Activated T-helper 2 cell treated with anti-CD3 and anti-CD28 coated beads, Interferon-gamma antibody, Interleukin-2, Interleukin-4, amounts not matched to agents 10 μg/mL and 5 μg/mL and 100 μg/mL, durations not matched to agents 14 hours and 24 hours and 36 hours (primary cell): ENCODE data around the gene LRTM2. TPM values are rescaled to one million over a fixed set of nuclear protein-coding genes. Genes with fewer than 3 reads are reported as not detected.

Experiments
- DNase-seq: peaks from one replicate; pipeline ENCODE4 v3.0.0; 2021; ENCODE audit warnings: low spot score
- H3K27ac Mint-ChIP-seq: one replicate; pipeline ENCODE4 v1.8.0; 2021; ENCODE audit warnings: mixed read lengths
- H3K27me3 Mint-ChIP-seq: one replicate; pipeline ENCODE4 v1.8.0; 2021; ENCODE audit warnings: low read depth, mixed read lengths
- H3K36me3 Mint-ChIP-seq: one replicate; pipeline ENCODE4 v1.8.0; 2021; ENCODE audit warnings: low read depth, mixed read lengths
- H3K4me1 Mint-ChIP-seq: one replicate; pipeline ENCODE4 v1.8.0; 2021; ENCODE audit warnings: low read depth, mixed read lengths
- H3K4me3 Mint-ChIP-seq: one replicate; pipeline ENCODE4 v1.8.0; 2021; ENCODE audit warnings: low read depth, mild to moderate bottlenecking, moderate library complexity, mixed read lengths
- H3K9me3 Mint-ChIP-seq: one replicate; pipeline ENCODE4 v1.8.0; 2021; ENCODE audit warnings: mixed read lengths
- intact Hi-C: fragments of 100-400 bp; cut with micrococcal nuclease; formaldehyde crosslinking; loops from one replicate; pipeline ENCODE4 v1.15.1; 2023
- total RNA-seq: library from RNA; stranded (reverse); gene quantifications from 2 replicates; pipeline ENCODE4 v1.2.3, GENCODE V29; 2022

LRTM2 gene
- total RNA-seq, 1 donor from 2014 or later = 0.07 TPM

GRCh38 chr12:1885599-1886245 is 65.4 kb downstream of the LRTM2 start:
- Mint-ChIP-seq H3K27me3 (peaks cover 2% of the 10 kb centered on the region), H3K9me3 (peaks cover 3% of the 10 kb centered on the region), H3K36me3 (no peaks in the 10 kb centered on the region), H3K27ac (no peak overlapping the region), H3K4me3 (no peak overlapping the region), H3K4me1 (no peaks in the 10 kb centered on the region)
- no peak for DNase-seq
- intact Hi-C loops = no loop called here

Other genes starting within 250 kb of the LRTM2 start
- gene FBXL14, start 226.0 kb upstream of the LRTM2 start, total RNA-seq = 18.9 and 20.6 TPM in 2 replicates
- 0.76 and 0.82 TPM in 2 replicates for gene WNT5B, start 191.3 kb upstream of the LRTM2 start, total RNA-seq
- gene ADIPOR2, start 129.5 kb upstream of the LRTM2 start, total RNA-seq = 69.2 and 81.0 TPM in 2 replicates
- 6.2 and 10.0 TPM in 2 replicates for gene CACNA2D4, start 98.1 kb downstream of the LRTM2 start, total RNA-seq
- 9.2 and 10.2 TPM in 2 replicates for gene DCP1B, start 183.9 kb downstream of the LRTM2 start, total RNA-seq
- 0.11 and 0.14 TPM in 2 replicates for gene CACNA1C, start 232.4 kb downstream of the LRTM2 start, total RNA-seq